ENCODE measurements around the gene NR2C2.

Gene NR2C2

DNA sequence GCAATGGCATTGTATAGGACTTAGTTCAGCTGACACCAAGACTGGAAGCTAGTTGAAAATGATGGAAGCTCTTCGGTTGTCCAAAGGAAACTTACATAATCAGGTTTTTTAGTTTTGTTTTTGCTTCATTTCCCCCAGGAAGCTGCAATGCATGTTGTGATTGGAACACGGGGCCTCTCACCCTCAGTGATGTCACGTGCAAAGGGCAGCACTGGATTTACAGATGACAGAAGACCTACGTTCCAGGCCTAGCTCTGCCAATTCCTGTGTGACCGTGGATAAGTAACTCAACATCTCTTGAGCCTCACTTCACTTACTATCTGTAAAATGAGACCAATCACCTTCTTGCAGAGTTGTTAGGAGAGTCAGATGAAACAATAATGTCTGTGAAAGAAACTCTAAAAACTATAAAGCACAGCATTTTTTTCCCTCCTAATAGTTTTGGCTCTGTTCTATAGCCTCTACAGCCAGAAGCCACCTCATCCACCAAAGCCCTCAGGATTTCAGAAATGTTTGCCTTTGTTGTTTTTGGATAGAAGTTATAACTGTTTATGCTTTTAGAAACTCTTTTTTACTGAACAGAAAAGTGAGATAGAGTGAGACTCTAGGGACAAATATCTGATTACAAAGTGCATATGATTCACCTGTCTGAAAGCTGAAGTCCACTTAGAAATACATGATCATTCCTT is 146.9 kb downstream of the NR2C2 start:
- no peak for TF ChIP-seq ZNF274 (IDR thresholded peaks at IDR 0.05; ENCODE audit: low read depth, low read length)
- H3K4me3 ChIP-seq (ENCODE audit: low read length) = no peak overlapping the region

DNA sequence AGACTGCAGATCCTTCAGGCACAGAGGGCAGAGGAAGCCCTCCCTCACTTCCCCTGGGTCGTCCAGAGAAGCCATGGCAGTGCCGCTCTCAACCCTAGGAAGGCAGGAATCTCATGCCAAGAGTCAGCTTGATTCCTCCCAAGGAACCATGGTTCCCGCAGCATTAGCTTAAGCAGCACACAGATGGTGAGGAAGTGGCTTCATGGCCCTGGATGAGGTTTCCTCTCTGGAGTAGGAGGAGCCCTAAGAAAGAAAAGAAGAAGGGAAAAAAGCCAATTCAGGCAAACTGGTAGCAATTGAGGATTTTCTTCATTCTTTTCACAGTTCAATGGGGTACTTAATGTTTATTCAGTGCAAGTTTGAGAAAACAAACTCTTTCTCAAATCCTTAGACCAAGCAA is 148.7 kb downstream of the NR2C2 start:
- TF ChIP-seq ZNF274 (IDR thresholded peaks at IDR 0.05; ENCODE audit: low read depth, low read length) = no peak
- H3K4me3 ChIP-seq (ENCODE audit: low read length) = no peak overlapping the region

DNA sequence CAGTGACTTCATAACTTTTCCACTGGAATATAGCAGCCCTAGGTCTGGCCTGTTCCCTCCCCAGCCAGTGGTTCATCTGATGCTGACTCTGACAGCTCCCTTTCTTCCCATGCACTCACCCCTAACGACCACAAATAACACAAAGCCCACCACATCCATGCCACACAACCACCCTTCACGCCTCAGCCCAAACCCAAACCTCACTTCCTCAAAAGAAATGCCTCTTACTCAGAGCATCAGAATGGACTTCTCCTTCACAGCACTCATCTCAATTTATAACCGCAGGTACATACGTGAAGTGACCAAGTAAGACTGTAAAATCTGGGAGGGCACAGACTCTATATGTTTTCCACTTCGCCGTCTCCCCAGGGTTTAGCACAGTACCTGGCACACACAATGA is 150.5 kb downstream of the NR2C2 start:
- peak overlapping the region; percentile 97 for H3K4me3 ChIP-seq (ENCODE audit: low read length)
- no peak for TF ChIP-seq ZNF274 (IDR thresholded peaks at IDR 0.05; ENCODE audit: low read depth, low read length)

All from GM08714 (cell line).